Measurements from ENCODE around the gene PAN3.

PAN3 gene

GRCh38 chr13:28229522-28230411 lies 91.4 kb downstream of the PAN3 start:
- DNase-seq: no peak

- DNase-seq: no peak
Measured at GRCh38 chr13:28231642-28232041, 93.3 kb downstream of the PAN3 start.

DNA sequence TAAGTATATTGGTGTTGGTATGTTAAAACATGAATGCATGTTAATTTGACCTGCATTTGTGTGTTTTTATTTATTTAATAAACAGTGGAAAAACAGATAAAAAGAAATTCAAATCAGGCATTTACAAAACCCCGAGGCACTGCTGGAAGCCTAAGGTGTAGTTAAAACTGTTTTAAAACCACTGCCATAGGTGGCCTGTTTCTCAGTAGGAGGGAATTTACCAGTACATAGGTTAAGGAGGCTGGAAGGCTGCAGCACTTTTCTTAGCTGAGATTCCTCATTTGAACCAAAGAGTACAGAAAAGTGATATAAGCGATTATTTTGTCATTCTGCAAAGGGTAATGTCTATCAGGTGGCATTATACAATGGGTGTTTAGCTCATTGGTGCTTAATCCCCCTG lies 99.6 kb downstream of the PAN3 start:
- DNase-seq: no peak

DNA sequence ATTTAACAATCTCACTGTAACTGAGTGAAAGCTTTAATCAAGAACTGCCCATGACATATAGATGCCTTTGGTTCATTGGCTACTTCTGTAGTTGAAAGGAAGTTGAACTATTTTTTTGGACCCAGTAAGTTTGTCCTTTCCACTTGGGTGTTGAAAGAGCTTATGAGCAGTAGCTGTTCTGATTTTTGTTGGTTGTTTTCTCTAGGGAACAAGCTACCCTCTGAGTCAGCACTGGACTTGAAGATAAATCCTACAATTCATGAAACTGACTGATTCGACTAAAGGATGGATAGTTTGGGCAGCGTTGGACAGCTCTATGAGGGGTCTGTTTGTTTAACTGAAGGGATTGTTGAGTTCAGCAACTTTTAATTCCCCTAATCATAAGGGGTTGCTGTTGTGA lies 101.0 kb downstream of the PAN3 start:
- DNase-seq: no peak

GRCh38 chr13:28245465-28245864 lies 107.1 kb downstream of the PAN3 start:
- no peak for DNase-seq

DNA sequence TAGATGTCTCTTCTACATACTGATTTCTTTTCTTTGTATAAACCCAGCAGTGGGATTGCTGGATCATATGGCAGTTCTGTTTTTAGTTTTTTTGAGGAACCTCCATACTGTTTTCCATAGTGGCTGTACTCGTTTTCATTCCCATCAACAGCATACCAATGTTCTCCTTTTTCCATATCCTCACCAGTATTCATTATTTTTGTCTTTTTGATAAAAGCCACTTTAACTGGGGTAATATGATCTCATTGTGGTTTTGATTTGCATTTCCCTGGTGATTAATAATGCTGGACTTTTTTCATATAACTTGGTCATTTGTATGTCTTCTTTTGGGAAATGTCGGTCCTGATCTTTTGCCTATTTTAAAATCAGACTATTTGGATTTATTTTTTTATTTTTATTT lies 108.5 kb downstream of the PAN3 start:
- no peak for DNase-seq

- no peak for DNase-seq
Measured at GRCh38 chr13:28248080-28248479, 109.7 kb downstream of the PAN3 start.

DNA sequence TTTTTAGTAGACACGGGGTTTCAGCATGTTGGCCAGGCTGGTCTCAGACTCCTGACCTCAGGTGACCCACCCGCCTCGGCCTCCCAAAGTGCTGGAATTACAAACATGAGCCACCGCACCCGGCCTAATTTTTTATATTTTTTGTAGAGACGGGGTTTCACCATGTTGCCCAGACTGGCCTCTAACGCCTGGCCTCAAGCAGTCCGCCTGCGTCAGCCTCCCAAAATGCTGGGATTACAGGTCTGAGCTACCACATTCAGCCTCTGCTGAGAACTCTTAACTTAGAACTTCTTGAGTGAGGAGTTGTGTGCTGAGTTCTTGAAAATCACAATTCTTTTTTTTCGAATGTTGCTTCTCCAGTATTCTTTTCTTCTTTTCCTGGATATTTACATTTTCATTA lies 112.2 kb downstream of the PAN3 start:
- no peak for DNase-seq

DNA sequence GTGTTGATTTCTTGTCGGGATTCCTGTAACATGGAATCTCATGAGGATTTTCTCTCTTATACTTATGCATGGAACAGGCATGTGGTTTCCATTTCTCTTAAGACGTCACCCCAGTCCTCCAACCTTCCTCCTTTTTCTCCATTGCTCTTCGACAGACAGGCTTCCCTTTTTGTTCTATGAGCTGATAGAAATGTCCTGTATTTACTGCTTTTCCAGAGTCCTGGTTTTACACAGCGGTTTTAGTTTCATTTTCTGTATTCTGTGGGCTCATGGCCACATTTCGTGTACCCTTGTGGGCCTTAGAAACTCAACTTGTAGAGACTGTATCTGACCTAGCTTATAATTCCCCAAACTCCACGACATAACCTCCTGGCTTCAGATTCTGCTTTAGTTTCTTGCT lies 113.1 kb downstream of the PAN3 start:
- no peak for DNase-seq

GRCh38 chr13:28252547-28252946 lies 114.2 kb downstream of the PAN3 start:
- no peak for DNase-seq

DNA sequence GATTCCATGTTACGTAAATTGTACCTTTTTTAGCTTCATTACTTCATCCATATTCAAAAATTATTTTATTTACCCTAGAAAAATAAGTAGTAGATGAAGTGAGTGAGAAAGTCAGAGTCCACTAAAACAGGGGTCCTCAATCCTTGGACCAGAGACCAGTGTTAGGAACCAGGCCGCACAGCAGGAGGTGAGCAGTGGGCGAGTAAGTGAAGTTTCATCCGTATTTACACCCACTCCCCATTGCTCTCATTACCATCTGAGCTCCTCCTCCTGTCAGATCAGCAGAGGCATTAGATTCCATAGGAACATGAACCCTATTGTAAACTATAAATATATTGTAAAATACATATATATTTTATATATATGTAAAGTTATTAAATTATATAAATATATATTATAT lies 119.0 kb downstream of the PAN3 start:
- DNase-seq: no peak

- no peak for DNase-seq
Measured at GRCh38 chr13:28258417-28258816, 120.1 kb downstream of the PAN3 start.

DNA sequence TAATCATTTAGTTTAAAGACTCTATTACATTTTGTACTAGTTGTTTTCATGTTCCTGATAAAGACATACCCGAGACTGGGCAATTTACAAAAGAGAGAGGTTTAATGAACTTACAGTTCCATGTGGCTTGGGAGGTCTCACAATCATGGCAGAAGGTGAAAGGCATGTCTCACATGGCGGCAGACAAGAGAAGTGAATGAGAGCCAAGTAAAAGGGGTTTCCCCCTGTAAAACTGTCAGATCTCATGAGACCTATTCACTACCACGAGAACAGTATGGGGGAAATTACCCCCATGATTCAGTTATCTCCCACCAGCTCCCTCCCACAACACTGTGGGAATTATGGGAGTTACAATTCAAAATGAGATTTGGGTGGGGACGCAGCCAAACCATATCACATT lies 129.2 kb downstream of the PAN3 start:
- DNase-seq: no peak

DNA sequence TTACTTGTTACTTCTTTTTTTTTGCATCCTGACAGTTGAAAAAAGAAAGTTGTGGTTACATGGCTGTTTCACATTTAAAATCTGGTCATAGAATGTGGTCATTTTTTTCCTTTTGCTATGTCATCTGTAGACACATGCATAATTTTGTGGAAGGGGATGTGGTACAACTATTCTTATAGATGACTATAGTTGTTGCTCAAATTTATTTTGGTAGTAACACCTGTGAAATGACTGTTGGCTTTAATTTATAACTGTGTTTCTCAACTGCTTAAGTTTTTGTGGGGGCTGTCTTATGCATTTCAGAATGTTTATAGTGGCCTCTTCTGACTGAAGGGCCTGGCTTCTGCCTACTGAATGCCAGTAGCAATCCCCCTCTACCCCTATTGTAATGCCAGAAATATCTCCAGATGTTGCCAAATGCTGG lies 130.5 kb downstream of the PAN3 start:
- peak; percentile 6 for DNase-seq

- no peak for DNase-seq
Measured at GRCh38 chr13:28271056-28271840, 132.9 kb downstream of the PAN3 start.

- DNase-seq: no peak
Measured at GRCh38 chr13:28273919-28274318, 135.6 kb downstream of the PAN3 start.

GRCh38 chr13:28282451-28282850 lies 144.1 kb downstream of the PAN3 start:
- no peak for DNase-seq

- DNase-seq: no peak
Measured at GRCh38 chr13:28283600-28283999, 145.3 kb downstream of the PAN3 start.

DNA sequence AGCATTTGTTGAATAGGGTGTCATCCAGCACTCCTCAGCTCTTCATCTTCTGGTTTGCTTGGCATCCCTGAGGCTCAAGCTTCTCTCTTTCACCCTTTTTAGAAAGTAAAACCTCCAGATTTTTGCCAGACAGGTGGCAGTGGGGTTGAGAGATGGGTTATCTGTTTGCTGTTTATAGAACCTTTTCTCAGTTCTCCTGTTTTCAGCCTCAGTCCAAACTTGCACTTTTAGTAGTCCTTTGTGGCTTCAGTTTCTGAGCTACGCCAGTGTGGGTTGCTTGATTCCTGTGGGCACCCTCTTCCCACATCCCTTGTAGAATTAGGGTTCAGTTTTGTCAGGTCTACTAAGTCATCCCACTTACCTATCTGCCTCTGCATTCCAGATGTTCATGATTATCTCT lies 147.9 kb downstream of the PAN3 start:
- DNase-seq: no peak

GRCh38 chr13:28297341-28297740 lies 159.0 kb downstream of the PAN3 start:
- no peak for DNase-seq

DNA sequence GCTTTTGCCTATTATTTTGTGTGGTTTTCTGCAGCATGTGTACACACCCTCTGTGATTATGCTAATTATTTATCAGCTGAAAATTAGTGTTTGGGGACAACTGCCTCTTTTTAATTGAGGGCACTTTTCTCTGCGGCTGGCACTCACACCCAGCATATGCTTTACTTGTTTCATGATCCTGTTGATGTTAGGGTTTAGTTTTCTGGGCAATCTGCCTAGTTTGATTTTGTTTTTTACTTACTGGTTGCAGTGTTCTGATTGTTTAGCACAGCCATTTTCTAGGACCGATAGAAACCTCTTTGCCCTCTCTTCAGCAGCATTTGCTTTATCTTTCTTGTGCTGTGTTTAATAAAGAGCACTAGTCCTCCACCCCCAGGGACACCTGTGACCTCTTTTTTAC lies 161.6 kb downstream of the PAN3 start:
- no peak for DNase-seq

- no peak for DNase-seq
Measured at GRCh38 chr13:28301839-28302238, 163.5 kb downstream of the PAN3 start.

DNA sequence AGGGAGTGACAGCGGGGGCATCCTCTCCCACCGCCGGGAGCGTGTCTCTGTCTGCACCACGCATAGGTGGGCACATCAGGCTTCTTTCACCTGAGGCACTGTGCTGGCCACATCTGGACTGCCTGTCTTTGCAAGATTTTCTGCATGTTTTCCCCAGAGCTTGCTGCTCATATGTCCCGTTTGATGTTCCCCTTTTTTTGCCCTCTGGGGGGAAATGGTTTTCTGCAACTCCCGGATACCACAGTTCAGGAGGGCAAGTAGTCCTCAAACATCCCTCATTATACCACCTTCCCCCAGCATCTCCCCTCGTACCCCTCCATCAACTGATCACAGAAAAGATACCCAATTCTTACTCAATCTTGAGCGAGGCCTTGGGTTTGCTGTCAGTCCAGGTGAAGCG lies 168.0 kb downstream of the PAN3 start:
- DNase-seq: no peak

GRCh38 chr13:28313579-28313978 lies 175.2 kb downstream of the PAN3 start:
- DNase-seq: no peak

Data from CD4-positive, alpha-beta T cell treated with Interleukin-10 for 1 hour (primary cell).